Measurements from ENCODE around the gene EFNA5.

EFNA5 gene

GRCh38 chr5:107331882-107332281 is 338.9 kb downstream of the EFNA5 start:
- TF ChIP-seq CTCF (IDR thresholded peaks at IDR 0.05; ENCODE audit: low read length, missing control alignments) = no peak
- no peak overlapping the region for H3K4me3 ChIP-seq (replicated peaks; ENCODE audit: low read depth, low read length)
- DNase-seq (ENCODE audit: low read depth) = peak; percentile 70

DNA sequence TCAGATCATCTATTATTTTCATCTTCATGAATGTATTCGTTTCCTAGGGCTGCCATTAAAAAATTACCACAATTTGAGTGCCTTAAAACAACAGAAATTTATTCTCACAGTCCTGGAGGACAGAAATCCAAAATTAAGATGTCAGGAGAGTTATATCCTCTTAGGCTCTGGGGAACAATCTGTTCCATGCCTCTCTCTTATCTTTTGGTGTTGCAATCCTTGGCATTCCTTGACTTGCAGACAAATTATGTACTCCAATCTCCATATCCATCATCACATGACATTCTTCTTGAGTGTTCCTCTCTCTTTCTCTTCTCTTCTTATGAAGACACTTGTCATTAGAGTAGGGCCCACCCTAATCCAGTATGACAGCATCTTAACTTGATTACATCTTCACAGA is 339.4 kb downstream of the EFNA5 start:
- peak; percentile 31 for DNase-seq (ENCODE audit: low read depth)
- H3K4me3 ChIP-seq (replicated peaks; ENCODE audit: low read depth, low read length) = no peak overlapping the region
- no peak for TF ChIP-seq CTCF (IDR thresholded peaks at IDR 0.05; ENCODE audit: low read length, missing control alignments)

DNA sequence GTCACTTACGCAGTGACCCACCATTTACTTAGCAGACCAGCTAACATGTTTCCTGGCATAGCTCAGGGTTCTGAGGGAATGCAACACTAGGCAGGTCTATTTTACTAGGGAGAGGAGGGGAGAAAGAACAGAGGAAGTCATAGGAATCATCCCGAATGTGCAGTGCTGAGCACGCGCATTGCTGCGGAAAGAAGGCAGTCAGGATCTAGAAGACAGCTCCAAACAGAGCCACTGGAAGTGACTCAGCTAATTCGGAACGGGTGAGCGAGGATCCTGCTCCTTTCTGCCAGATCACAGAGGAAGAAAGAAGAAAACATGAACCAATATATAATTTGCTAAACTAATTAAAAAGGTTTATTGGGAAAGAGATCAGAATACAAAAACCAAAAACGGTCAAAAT is 339.8 kb downstream of the EFNA5 start:
- no peak for DNase-seq (ENCODE audit: low read depth)
- no peak overlapping the region for H3K4me3 ChIP-seq (replicated peaks; ENCODE audit: low read depth, low read length)
- TF ChIP-seq CTCF (IDR thresholded peaks at IDR 0.05; ENCODE audit: low read length, missing control alignments) = no peak

DNA sequence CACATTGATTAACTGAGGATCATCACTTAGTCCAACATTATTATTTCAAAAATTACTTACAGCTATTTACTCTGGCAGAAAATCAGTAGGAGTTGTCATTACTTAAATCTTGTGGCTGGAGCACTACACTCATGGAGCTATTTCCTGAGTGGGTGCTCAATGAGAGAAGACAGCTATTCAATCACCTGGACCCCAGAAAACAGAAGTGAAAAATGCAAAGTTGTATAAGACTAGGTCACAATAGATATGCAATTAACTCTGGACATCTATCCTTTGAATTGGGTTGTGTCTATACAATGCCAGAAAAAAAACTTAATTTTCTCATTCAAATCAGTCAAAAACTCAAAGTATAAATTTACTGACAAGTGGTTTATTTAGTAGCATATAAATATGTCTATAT is 340.9 kb downstream of the EFNA5 start:
- H3K4me3 ChIP-seq (replicated peaks; ENCODE audit: low read depth, low read length) = no peak overlapping the region
- TF ChIP-seq CTCF (IDR thresholded peaks at IDR 0.05; ENCODE audit: low read length, missing control alignments) = no peak
- DNase-seq (ENCODE audit: low read depth) = no peak
